GM19468 (cell line): Measurements from ENCODE around the gene SLC2A8.

ENCODE experiments used
- ATAC-seq: cut with Tn5 transposase; IDR thresholded peaks from one replicate; pipeline ENCODE4 v1.9.1; 2021; ENCODE audit warnings: mild to moderate bottlenecking, moderate library complexity, moderate number of reproducible peaks; ENCODE audit not compliant: unreplicated experiment; ENCODE audit errors: extremely low read depth

Gene SLC2A8, protein sequence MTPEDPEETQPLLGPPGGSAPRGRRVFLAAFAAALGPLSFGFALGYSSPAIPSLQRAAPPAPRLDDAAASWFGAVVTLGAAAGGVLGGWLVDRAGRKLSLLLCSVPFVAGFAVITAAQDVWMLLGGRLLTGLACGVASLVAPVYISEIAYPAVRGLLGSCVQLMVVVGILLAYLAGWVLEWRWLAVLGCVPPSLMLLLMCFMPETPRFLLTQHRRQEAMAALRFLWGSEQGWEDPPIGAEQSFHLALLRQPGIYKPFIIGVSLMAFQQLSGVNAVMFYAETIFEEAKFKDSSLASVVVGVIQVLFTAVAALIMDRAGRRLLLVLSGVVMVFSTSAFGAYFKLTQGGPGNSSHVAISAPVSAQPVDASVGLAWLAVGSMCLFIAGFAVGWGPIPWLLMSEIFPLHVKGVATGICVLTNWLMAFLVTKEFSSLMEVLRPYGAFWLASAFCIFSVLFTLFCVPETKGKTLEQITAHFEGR

DNA sequence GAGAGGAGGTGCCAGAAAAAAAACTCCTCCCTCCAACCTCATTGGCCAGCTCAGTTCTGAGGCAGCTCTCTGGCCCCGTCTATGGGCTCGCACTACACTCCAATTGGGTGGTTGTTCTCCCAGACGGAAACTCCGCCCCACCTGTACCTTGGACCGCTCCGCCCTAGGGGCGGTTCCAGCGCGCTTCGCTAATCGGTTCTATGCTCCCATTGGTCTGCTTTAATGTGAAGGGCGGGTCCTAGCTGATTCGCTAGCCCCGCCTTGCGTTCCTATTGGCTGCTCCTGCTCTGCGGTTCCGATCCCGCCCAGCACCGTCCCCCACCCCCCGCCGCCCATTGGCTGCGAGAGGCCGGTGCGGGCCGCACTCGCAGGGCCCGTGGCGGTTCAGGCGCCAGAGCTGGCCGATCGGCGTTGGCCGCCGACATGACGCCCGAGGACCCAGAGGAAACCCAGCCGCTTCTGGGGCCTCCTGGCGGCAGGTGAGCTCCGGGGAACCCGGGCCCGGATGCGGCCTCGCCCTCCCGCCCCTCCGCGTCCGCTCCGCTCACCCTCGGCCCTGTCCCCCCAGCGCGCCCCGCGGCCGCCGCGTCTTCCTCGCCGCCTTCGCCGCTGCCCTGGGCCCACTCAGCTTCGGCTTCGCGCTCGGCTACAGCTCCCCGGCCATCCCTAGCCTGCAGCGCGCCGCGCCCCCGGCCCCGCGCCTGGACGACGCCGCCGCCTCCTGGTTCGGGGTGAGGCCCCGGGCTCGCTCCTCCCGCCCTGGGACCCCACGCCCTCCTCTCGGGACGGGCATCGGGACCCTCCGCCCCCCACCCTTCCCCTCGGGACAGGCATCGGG is at the start of gene SLC2A8:
Gene SLC2A8, plus strand, starts transcription at position 362 of the 838 bp plus-strand sequence. Its CDS starts 62 bp downstream, at position 424.
- peak; percentile 92 for ATAC-seq

DNA sequence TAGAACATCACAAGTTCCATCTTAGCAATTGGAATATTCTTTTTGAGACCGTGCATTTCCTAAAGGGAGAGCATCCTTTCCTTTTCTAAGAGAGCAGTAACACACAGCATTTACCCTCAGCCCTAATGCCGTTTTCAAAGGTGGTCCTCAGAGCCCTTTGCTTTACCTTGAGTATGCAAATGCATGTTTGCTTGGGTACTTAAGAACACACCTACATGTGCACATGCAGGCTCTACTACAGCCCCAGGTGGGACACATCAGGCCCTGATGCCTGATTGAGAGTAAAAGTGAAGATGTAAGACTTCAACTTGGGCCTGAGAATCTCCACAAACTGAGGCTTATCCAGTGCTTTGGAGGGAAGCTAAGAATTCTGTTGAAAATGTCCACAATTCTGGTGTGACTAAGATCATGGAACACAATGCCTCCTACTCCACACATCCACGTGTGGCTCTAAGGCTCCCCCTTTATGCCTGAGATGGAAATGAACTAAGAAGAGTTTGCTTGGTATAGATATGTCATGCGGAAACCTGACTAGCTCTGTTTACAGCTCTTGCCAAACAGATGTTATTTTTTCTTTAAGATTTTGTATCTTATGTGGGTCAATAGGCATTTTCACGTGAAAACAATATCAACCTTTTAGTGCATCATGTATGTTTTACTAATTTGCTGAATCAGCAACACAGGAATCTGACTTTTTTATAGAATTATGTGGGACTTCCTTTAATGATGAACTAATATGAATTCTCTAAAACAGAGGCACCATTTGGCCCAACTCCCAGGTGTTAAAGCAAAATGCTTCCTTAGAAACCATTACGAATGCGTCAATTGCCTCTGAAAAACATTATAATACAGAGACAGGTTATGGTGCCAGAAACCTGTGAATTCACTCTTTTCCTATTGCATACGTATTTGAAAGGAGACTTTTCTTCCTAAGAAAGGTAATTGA is 48.9 kb upstream of the SLC2A8 start:
- ATAC-seq: no peak

DNA sequence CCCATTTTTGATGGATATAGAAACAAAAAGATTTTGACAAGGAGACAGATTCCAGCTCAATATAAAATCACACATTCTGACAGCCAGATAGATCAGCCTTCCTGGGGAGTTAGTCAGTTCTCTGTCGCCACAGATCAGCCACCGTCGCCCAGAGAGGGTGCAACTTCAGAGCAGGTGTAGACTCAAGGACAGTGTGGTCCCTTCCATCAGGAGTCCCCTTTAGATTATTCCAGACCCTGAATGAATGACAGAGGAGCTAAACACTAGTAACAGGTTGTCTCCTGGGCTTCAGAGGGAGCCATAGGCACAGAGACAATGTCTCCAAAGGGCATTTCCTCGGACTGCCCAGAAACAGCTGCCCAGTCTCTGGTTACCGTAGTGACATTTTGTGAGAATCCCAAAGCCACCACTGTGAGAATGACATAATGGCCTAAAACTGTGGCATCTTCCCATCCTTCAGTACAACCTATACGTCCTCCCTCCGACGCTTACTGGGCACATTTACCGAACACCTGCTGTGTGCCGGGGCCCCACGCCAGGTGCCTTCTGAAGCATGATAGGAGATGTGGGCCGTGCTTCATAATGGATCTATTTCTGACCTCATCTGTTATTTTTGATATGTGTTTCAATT is 47.4 kb upstream of the SLC2A8 start:
- no peak for ATAC-seq

DNA sequence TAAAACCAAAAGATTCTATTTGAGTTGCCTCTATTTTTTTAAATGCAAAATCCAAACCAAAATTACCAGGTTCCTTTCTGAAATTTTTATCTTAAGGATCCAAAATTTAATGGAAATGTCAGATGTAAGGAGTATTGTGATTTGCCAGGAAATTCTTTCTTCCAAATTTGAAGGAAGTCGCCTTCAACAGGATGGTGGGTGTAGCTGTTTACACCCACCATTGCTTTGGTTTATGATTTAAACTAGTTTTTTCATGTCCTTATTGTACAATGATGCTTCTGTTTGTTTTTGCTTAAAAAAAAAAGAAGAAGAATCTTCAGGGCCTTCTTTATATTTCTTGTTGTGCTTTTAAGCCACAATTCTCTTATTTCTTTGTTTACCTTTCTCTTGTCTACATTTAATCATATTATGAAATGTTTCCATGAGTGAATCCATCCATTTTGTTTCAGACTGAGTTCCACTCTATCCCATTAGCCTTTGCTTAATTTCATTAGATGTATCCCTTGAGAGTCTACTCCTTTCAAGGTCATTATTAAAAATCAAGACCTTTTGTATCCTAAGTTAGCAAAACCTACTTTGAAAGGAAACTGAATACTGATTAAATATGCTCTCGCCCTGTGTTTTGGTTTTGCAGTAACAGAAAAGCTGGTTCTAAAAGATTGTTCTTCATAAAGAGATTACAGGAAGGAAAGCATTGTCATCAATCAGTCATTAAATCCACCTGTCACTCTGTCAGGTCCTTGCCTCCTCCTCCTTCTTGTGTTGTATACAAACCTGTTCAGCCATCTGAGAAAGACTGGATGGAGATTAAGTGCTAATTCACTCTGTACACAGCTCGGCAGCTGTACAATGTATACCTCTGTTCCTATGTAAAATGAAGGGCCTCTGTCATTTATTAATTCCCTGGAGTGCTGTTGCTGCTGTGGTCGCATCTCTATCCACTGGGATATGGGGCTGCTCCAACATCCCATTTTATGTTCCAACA is 45.5 kb upstream of the SLC2A8 start:
- ATAC-seq: no peak

GRCh38 chr9:127353882-127354281 is 43.1 kb upstream of the SLC2A8 start:
- no peak for ATAC-seq

DNA sequence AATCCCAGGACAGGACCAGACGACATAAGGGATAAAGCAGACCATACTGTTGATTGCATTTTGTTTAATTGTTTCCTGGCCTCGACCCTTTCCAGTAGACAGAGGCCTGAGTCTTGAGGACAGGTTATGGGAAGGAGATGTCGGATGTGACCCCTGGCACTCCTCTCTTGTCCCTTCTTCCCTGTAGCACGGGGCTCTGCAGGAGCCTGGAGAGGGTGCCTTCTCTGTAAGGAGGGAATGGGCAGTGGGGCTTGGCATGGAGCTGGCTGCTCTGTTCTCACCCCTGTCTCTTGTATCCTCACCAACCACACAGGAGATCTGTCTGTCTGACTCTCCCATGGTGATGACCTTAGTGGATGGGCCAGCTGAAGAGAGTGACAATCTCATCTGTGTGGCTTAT is 40.1 kb upstream of the SLC2A8 start:
- ATAC-seq: no peak

GRCh38 chr9:127358023-127358535 is 38.9 kb upstream of the SLC2A8 start:
- no peak for ATAC-seq

DNA sequence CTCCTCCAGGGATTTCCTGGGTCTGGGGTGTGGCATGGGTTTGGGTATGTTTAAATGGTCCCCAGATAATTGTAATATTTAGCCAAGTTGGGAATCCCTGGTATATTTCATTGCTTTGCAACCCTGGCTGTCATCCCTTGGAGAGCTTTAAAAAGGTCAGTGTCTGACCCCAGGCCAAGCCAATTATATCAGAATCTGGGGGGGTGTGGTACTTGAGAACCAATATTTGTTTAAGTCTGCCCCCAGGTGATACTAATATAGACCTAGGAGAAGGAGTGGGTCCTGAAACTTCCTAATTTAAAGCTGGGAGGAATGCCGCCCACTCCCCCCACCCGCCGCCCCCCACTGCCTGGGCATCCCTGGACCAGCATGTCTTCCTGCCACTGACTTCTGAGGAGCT is 38.2 kb upstream of the SLC2A8 start:
- no peak for ATAC-seq

DNA sequence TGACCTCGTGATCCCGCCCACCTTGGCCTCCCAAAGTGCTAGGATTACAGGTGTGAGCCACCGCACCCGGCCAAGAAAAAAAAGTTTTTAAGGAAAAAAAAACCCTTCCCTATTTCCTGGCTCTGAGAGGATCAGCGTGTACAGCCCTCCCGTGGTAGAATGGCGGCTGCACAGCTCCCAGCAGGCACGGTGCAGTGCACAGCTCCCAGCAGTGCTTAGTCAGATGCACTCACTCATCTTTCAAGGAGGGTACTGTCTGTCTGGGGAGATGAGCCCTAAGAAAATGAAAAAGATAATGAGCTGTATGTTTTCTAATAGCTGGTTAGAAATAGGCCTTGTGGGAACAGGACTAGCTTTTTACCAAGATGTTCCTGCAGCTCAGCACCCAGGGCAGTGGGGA is 36.7 kb upstream of the SLC2A8 start:
- ATAC-seq: no peak

GRCh38 chr9:127360829-127361228 is 36.1 kb upstream of the SLC2A8 start:
- ATAC-seq: no peak

DNA sequence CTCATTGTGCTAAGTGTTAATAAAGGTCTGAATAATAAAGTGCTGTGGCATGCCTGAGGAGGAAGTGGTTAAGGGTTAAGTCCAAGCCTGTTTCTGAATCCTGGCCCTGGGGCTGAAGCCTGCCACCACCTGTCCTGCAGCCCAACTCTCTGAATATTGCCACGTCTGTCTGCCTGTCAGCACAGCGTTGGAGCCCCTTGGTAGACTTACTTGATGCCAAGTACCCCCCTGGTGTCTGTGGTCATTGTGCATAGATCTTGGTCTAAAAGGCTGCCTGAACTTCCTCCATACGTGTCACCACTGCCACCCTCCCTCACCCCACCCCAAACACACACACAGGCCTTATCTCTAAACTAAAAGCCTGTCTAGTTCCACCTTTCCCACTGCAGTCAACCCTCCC is 35.4 kb upstream of the SLC2A8 start:
- no peak for ATAC-seq

GRCh38 chr9:127362829-127363228 is 34.1 kb upstream of the SLC2A8 start:
- ATAC-seq: no peak

GRCh38 chr9:127365461-127365860 is 31.5 kb upstream of the SLC2A8 start:
- no peak for ATAC-seq

DNA sequence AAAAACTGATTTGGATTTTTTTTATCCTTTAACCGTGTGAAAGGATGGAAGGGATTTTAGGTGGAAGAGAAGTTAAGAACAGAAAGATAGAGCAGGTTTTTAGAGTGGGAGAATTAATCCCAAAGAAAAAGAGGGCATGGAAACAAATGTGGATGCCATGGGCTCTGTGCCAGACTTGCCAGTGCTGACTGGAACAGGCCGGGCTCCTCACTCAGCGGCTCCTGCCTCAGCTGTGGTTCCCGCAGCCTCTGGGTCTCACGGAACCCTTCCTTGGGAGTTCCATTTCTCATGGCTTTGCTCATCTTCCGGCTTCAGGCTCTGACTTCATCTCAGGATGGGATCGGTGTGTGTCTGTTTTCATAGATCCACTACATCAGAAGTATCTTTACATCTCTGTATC is 30.4 kb upstream of the SLC2A8 start:
- ATAC-seq: no peak

- ATAC-seq: no peak
These were observed 28.0 kb upstream of the SLC2A8 start for GRCh38 chr9:127368852-127369402.

DNA sequence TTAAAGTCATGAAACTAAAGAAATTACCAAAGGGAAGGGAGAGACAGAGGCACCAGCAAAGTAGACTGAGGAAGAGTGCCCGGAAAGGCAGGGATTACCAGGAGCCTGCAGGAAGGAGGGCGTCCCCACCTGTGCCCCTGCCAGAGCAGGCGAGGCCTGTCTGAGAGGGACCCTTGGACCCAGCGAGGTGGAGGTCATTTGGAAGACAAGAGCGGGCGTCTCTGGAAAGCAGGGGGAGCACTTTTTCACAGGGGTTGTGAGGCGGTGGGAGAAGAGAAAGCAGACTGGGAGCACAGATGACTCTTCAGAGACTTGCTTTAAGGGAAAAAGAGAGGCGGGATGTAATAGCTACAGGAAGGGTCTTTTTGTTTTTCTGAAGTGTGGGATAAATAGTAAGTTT is 27.5 kb upstream of the SLC2A8 start:
- no peak for ATAC-seq

GRCh38 chr9:127370147-127370579 is 26.8 kb upstream of the SLC2A8 start:
- ATAC-seq: no peak
